AML-193 (cell line): ENCODE measurements around the gene EXOC3L1.

Experiments used
- DNase-seq, 2 experiments: peaks; one replicate each; lab custom pipeline; 2025; lab: John Stamatoyannopoulos, UW

The EXOC3L1 gene

DNA sequence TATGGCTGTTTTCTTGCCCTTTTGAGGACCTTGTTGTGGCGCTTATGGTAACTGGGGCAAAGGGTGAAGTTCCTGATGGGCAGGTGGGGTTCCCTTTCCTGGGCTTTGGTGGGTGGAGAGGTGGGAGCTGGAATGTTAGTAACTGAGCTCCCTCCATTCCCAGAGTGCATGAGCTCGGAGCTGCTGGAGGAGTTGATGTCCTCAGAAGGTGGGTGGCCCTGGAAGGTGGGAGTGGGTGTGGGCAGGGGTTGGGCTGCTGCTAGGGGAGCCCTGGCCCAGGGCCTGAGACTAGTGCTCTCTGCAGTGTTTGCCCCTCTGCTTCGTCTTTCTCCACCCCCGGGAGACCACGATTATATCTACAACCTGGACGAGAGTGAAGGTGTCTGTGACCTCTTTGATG is 7.8 kb upstream of the EXOC3L1 start:
- DNase-seq, result no peak

- no peak for DNase-seq
Observed at GRCh38 chr16:67196881-67197280, 6.9 kb upstream of the EXOC3L1 start.

GRCh38 chr16:67195676-67196075 is 5.7 kb upstream of the EXOC3L1 start:
- DNase-seq, result no peak

GRCh38 chr16:67194260-67194659 is 4.3 kb upstream of the EXOC3L1 start:
- DNase-seq, result no peak

DNA sequence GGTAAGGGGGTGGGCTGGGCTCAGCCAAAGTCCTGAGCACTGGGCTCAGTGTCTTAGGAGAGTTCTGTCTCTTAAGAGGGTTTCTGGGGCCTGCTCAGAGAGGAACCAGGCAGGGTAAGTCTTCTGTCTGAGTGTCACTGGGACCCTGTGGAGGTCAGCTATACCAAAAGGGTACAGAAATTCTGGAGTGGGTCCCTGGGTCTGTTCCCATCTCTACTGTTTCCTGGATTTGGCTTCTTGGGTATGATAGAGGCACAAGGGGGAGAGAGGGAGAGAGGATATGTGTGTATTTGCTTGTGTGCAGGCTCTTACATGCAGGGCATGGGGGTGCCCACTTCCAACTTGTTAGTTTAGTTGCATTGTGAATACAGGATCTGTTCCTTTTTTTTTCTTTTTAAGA is 3.6 kb upstream of the EXOC3L1 start:
- DNase-seq, result no peak

DNA sequence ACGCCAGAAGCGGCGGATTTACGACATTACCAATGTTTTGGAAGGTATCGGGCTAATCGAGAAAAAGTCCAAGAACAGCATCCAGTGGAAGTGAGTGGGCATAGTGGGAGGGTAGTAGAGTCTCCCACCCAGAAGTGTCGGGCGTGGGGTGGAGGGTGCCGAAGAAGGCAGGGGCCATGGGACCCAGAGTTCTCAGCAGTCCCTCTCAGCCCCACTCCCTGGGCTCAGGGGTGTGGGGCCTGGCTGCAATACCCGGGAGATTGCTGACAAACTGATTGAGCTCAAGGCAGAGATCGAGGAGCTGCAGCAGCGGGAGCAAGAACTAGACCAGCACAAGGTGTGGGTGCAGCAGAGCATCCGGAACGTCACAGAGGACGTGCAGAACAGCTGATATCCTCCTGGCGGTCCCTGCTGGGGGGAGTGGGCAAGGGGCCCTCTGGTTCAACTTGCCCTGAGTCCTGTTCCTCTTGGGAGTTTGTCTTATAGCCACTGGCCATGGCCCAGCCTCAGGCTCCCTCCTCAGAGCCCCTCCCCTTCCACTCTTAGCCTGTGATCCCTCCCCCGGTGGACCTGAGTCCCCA is 2.9 kb upstream of the EXOC3L1 start:
- DNase-seq, result no peak

DNA sequence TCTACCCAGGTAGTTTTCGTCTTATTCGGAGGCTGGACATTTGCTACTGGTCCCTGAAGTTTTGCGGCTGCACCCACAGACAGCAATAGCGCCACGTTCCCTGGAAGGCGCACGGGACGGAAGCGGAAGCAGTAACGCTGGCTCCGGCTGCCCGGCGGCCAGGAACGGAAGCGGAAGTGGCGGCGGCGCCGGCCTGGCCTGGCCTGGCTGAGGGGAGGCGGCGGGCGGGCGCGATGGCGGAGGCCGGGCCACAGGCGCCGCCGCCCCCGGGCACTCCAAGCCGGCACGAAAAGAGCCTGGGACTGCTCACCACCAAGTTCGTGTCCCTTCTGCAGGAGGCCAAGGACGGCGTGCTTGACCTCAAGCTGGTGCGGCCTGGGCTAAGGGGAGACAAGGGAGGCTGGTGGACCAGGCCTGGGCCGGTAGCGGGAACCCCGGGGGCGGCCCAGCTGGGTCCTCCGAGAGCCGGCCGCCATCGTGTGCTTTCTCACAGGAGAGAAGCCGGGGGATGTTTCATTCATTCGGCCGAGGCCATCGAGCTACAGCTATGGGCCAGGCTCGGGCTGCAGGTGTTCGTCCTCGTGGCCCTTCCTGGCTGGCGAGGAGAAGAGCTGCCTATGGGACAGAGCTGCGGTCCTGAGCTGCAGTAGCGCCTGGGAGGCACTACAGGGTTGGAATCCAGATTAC is 2.2 kb upstream of the EXOC3L1 start, which contains the start of gene E2F4:
E2F4 (plus strand) TSS at position 161 of the 687 bp plus-strand sequence; CDS start at position 234, 73 bp downstream.
- DNase-seq, result peak; percentile 86 to 92

GRCh38 chr16:67191411-67191994 is 1.6 kb upstream of the EXOC3L1 start:
- DNase-seq, result no peak

DNA sequence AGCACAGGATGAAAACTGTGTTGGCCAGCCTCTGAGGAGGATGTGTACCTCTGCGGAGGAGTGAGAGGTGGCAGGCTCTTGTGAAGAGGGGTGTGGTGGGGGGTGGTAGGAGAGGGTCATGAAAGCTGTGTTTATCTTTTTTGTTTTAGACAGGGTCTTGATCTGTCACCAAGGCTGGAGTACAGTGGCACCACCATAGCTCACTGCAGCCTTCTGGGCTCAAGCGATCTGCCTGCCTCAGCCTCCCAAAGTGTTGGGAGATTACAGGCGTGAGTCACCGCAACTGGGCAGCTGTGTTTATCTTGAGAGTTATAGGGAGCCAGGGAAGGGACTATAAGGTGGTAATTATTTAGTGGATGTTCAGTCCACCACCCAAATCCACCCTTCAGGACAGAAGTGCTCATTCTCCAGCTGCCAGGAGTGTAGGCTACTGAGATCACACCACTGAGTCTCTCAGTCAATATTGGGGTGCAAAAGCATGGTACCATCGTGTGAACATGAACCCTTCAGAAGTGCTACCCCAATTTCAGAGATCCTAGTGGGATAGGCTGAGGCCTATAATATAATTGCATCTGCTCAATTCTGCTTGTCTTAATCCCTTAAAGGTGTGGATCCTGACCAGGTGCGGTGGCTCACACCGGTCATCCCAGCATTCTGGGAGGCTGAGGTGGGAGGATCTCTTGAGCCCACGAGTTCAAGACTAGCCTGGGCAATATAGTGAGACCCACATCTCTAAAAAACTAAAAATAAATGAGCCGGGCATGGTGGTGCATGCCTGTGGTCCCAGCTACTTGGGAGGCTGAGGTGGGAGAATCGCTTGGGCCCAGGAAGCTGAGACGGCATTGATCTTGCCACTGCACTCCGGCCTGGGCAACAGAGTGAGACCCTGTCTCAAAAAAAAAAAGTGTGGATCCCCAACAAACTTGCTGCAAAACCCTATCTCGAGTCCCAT is 788 bp upstream of the EXOC3L1 start:
- DNase-seq, result no peak

DNA sequence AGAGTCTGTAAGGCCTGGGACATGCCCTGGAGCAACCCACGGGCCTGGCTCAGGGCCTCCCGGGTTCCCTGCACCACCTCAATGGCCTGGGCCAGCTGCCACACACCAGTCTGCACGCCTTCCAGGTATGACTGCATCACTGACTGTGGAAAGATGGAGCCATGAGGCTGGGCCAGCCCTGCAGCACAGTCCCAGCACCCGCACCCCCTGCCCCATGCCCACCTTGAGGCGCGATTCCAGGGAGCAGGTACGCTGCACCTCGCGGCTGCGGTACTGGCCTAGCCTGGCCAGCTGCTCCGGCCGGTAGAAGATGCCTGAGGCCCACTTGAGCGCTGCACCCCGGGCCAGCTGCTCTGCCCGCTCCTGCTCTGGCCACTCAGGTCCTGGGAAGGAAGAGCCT is 1.1 kb downstream of the EXOC3L1 start:
- no peak for DNase-seq

GRCh38 chr16:67188323-67188722 is 1.6 kb downstream of the EXOC3L1 start:
- DNase-seq, result no peak

GRCh38 chr16:67187175-67187890 is 2.6 kb downstream of the EXOC3L1 start:
- no peak for DNase-seq

- DNase-seq, result no peak
Observed at GRCh38 chr16:67186550-67186950, 3.4 kb downstream of the EXOC3L1 start.

DNA sequence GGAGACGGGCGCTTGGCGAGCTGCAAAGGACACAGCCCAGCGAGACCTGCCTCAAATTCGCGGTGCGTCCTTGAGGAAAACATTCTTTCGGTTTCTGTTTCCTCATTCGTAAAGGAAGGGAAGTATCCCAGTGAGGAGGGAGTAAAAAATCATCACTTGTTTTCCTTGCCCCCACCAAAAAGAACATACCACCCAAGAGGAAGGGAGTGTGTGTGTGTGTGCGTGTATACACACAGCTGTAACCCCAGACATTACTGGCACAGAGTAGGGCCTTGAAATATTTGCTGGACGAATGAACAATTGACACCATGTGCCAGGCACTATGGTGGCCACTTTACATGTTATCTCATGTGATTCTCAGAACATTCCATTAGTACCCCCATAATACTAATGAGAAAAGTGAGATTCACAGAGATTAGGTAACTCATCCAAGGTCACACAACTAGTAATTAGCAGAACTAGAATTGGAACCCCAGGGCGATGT is 4.2 kb downstream of the EXOC3L1 start:
- DNase-seq, result no peak

GRCh38 chr16:67184995-67185650 is 4.8 kb downstream of the EXOC3L1 start:
- DNase-seq, result peak; percentile 77 to 81

- no peak for DNase-seq
Observed at GRCh38 chr16:67184453-67184994, 5.4 kb downstream of the EXOC3L1 start.

DNA sequence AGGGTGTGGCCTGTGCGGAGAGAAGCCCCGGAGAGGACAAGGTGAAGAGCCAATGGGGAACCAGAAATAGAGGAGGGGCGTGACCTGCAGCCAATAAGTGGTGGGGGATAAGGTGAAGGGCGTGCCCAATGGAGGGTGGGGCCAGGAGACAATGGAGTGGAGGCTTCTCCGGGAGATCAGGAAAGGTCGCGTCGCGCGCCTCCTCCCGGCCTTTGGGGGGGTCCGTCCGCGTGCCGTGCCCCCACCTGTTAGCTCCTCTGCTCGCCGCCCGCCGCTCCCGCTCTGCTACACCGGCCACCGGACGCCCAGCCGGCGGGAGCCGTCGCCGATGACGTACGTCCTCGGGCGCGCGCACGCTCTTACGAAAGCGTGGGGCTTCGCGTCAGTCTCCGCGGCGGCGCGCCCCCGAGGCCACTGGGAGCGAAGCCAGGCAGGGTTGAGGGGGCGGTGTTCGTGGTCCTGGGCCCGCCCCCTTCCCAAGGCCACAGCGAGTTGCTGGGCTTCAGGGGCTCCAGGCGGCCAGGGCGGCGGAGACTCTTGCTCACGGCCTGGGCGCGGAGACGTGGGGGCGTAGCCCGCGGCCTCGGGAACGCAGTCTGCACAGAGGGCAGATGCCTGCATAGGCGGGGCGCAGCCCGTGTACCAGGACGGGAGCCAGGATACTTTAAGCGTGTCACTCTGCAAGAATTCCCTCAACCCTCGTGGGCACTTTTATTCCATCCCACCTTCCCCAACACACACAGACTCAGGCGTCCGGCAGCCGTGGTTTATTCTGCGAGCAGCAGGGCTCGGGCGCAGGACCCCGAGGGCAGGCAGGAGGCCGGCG is 6.1 kb downstream of the EXOC3L1 start, which contains the start of gene MATCAP1:
MATCAP1 (minus strand) TSS at position 337 of the 826 bp plus-strand sequence. CDS start 3,353 bp downstream, outside the sequence.
- peak; percentile 96 to 97 for DNase-seq

DNA sequence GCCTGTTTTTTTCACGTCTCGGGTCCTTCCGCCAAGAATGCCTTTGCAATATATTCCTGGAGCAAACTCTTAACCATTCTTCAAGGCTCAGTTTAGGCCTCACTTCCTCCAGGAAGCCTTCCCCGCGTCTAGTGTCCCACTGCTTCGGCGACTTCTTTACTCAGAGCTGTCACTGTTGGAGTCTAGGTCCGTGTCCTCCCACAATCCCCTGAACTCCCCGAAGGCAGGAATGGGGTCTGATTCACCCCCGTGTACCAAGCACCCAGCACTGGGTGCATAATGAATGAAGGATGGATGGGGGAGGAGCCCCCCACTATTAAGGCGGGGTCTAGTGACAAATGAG is 6.7 kb downstream of the EXOC3L1 start:
- no peak for DNase-seq

DNA sequence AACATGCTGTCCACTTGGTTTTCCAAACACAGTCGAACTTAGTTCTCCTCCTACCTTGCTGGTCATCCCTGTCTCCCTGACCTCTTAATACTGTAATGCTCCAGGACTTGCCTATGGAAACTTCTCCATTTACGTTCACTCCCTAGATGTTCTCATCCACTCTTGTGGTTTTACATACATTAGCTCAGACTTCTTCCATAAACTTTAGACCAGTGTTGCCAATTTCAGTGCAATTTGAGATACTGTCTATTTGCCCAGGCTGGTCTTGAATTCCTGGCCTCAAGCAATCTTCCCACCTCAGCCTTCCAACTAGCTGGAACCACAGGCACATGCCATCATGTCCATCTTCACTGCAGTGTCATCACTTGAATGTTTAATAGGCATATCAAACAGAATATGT is 7.6 kb downstream of the EXOC3L1 start:
- no peak for DNase-seq

DNA sequence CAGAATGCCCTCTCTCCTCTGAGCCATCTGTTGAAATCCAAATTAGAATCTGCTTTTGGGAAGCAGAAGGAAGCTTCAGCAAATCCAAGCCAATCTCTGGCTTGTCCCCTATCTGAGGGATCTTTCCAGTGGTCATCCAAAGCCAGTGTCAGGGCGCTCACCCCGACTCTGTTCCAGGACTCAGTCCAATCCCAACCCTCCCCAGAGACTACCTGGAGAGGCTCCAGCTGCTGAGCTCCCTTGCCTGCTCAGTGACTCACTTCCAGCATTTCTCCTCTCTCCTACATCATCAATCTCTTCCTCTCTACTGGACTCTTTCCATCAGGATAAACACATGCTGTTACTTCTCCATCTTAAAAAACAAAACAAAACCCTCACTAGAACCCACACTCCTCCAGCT is 8.6 kb downstream of the EXOC3L1 start:
- no peak for DNase-seq
